ENCODE data around the gene TRAPPC4.
"Not testable (repeated sequence)": the region's sequence is repeated elsewhere in the genome, so short reads cannot be mapped to it uniquely, and the experiment has no call there.

The TRAPPC4 gene

GRCh38 chr11:119018074-119018938 lies at the start of gene TRAPPC4, which contains the start of gene RPS25:
TSS of gene TRAPPC4 (plus strand) at chr11:119018766. CDS start at chr11:119018796, 30 bp downstream.
TSS of gene RPS25 (minus strand) at chr11:119018343. CDS start at chr11:119018284, 59 bp downstream.
- peak; percentile 89 to 98 for DNase-seq (ENCODE audit: low read depth in 1 of 2, low spot score in 1 of 2)
- in situ Hi-C loops (cut with HindIII; ENCODE audit: low pct_unique_long_range_greater_than_20kb, low sequenced_read_pairs), result no loop called here
- no peak for TF ChIP-seq JUND (IDR thresholded peaks at IDR 0.05; ENCODE audit: low read depth)

GRCh38 chr11:118969508-118969907 lies 49.1 kb upstream of the TRAPPC4 start:
- in situ Hi-C loops (cut with HindIII; ENCODE audit: low pct_unique_long_range_greater_than_20kb, low sequenced_read_pairs); DNase-seq (ENCODE audit: low read depth in 1 of 2, low spot score in 1 of 2): not testable (repeated sequence)

GRCh38 chr11:118971646-118972045 lies 46.9 kb upstream of the TRAPPC4 start, which contains the start of gene FOXR1:
TSS of gene FOXR1 (plus strand) at chr11:118971761. CDS start at chr11:118971932, 171 bp downstream.
- TF ChIP-seq JUND (IDR thresholded peaks at IDR 0.05; ENCODE audit: low read depth), result no peak
- DNase-seq (ENCODE audit: low read depth in 1 of 2, low spot score in 1 of 2), result no peak
- in situ Hi-C loops (cut with HindIII; ENCODE audit: low pct_unique_long_range_greater_than_20kb, low sequenced_read_pairs), result no loop called here

GRCh38 chr11:118973985-118974384 lies 44.6 kb upstream of the TRAPPC4 start:
- no peak for TF ChIP-seq JUND (IDR thresholded peaks at IDR 0.05; ENCODE audit: low read depth)
- in situ Hi-C loops (cut with HindIII; ENCODE audit: low pct_unique_long_range_greater_than_20kb, low sequenced_read_pairs), result no loop called here
- DNase-seq (ENCODE audit: low read depth in 1 of 2, low spot score in 1 of 2), result no peak

- no peak for TF ChIP-seq JUND (IDR thresholded peaks at IDR 0.05; ENCODE audit: low read depth)
- in situ Hi-C loops (cut with HindIII; ENCODE audit: low pct_unique_long_range_greater_than_20kb, low sequenced_read_pairs), result no loop called here
- peak; percentile 43 to 65 for DNase-seq (ENCODE audit: low read depth in 1 of 2, low spot score in 1 of 2)
Observed at GRCh38 chr11:118975771-118976709, 42.5 kb upstream of the TRAPPC4 start.

GRCh38 chr11:118979434-118979833 lies 39.1 kb upstream of the TRAPPC4 start:
- in situ Hi-C loops (cut with HindIII; ENCODE audit: low pct_unique_long_range_greater_than_20kb, low sequenced_read_pairs), result no loop called here
- no peak for TF ChIP-seq JUND (IDR thresholded peaks at IDR 0.05; ENCODE audit: low read depth)
- no peak for DNase-seq (ENCODE audit: low read depth in 1 of 2, low spot score in 1 of 2)

GRCh38 chr11:118980191-118980881 lies 38.2 kb upstream of the TRAPPC4 start:
- in situ Hi-C loops (cut with HindIII; ENCODE audit: low pct_unique_long_range_greater_than_20kb, low sequenced_read_pairs), result no loop called here
- TF ChIP-seq JUND (IDR thresholded peaks at IDR 0.05; ENCODE audit: low read depth), result no peak
- no peak for DNase-seq (ENCODE audit: low read depth in 1 of 2, low spot score in 1 of 2)

- DNase-seq (ENCODE audit: low read depth in 1 of 2, low spot score in 1 of 2); in situ Hi-C loops (cut with HindIII; ENCODE audit: low pct_unique_long_range_greater_than_20kb, low sequenced_read_pairs): not testable (repeated sequence)
Observed at GRCh38 chr11:118984337-118984736, 34.2 kb upstream of the TRAPPC4 start.

- no peak for DNase-seq (ENCODE audit: low read depth in 1 of 2, low spot score in 1 of 2)
Observed at GRCh38 chr11:118984825-118985224, 33.7 kb upstream of the TRAPPC4 start.

GRCh38 chr11:118988280-118988679 lies 30.3 kb upstream of the TRAPPC4 start:
- in situ Hi-C loops (cut with HindIII; ENCODE audit: low pct_unique_long_range_greater_than_20kb, low sequenced_read_pairs), result no loop called here
- DNase-seq (ENCODE audit: low read depth in 1 of 2, low spot score in 1 of 2), result peak in 1 of 2 experiments; percentile 54
- TF ChIP-seq JUND (IDR thresholded peaks at IDR 0.05; ENCODE audit: low read depth), result no peak

More at GRCh38 chr11:118984825-118985224, 33.7 kb upstream of the TRAPPC4 start:
- no peak for TF ChIP-seq JUND (IDR thresholded peaks at IDR 0.05; ENCODE audit: low read depth)
- in situ Hi-C loops (cut with HindIII; ENCODE audit: low pct_unique_long_range_greater_than_20kb, low sequenced_read_pairs), result no loop called here

GRCh38 chr11:118991486-118992038 lies 27.0 kb upstream of the TRAPPC4 start:
- in situ Hi-C loops (cut with HindIII; ENCODE audit: low pct_unique_long_range_greater_than_20kb, low sequenced_read_pairs); DNase-seq (ENCODE audit: low read depth in 1 of 2, low spot score in 1 of 2): not testable (repeated sequence)
